Heart left ventricle (tissue), 13 donors: ENCODE data around the gene SRPK2.

Experiments
- CTCF ChIP-seq, 12 donors: fragments of 200-600 bp; sonication (generic) in 4 of 12; IDR thresholded peaks; one replicate each; pipeline versions ENCODE4 v1.5.0 to v1.8.0; 2018 to 2022; ENCODE audit warnings: antibody characterized with exemption in 12 of 12, mild to moderate bottlenecking in 5 of 12
- POLR2A ChIP-seq, 2 donors: fragments of 450-650 bp; IDR thresholded peaks; one replicate each; pipeline ENCODE4 v1.6.1; 2017; ENCODE audit warnings: antibody characterized with exemption in 2 of 2, mild to moderate bottlenecking in 2 of 2, moderate library complexity in 2 of 2
- donor health status: ischemic (EF 13 %, LVEDD 7.1; RV severe dilation, severe dysfunction).
- donor health status: DM: no; HTN: yes; CAD: no.
- donor health status: DM: no; HTN: no; CAD: no.
- donor health status: ischemic (EF 25% LVEDD 6.9; RV normal size, moderate dysfunction).
- donor health status: ischemic (EF 25% LVEDD 5.7; RV mildly dilated, moderate dysfunction).
- donor health status: ischemic (EF 35%, LVEDD 5.7; RV mildly dilated, moderate dysfunction).
- donor health status: nonischemic (EF 11% LVEDD 7.7; RV severe dilation, severe dysfunction).
- donor health status: DM: yes; HTN: yes; CAD: no.
- donor health status: PGD.
- donor health status: ischemic (EF 29% LVEDD 5.4; RV normal size, mild dysfunction).
- donor health status: nonischemic (EF 23%, LVEDD 6.1; RV moderate dilation, normal function).

GRCh38 chr7:105402221-105403095 lies 13.7 kb upstream of the SRPK2 start:
- no peak for TF ChIP-seq POLR2A (IDR thresholded peaks at IDR 0.05)
- no peak for TF ChIP-seq CTCF (IDR thresholded peaks at IDR 0.05)
